EL (cell line): ENCODE results near the gene KDM4C.
"Not testable (repeated sequence)": the region's sequence is repeated elsewhere in the genome, so short reads cannot be mapped to it uniquely, and the experiment has no call there.

ENCODE experiments used
- DNase-seq: peaks from one replicate; pipeline ENCODE4 v3.0.0-alpha.2; 2016

The KDM4C gene

DNA sequence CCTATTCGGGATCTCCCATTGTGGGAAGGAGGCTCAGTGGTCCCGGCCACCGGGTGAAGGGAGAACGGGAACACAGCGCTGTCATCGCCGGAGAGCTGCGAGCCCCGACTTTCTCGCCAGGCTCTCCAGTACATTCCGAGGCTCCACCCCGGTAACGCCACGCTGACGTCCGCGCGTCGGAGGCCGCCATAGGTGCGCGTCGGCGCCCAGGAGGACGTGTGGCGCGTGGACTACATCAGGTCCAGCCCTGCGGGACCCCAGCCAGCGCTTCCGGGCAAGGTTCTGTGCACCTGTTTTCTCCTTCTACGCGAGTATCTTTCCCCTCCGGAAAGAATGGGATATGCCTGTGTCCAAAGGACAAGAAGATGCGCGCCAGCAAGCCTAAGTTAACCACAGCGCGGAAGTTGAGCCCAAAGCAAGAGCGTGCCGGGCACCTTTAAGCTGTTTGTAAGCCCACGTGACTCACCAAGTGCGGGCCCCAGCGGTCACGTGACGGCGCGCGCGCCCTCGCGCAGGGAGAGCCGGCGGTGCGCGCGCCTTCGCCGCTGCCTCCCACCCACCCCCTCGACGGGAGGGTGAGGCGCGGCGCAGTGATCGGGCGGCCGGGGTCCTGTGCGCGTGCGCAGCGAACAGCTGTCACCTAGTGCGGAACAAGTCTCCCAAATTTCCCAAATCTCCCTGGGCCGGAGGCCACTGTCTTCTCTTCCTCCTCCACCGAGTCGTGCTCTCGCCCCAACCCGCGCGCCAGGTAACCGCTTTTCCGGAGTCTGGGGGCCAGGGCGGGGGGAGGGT is at the start of gene KDM4C:
Gene KDM4C (plus strand): TSS at position 518 of the 792 bp plus-strand sequence. CDS start 35,016 bp downstream, outside the sequence.
- peak; percentile 94 for DNase-seq

DNA sequence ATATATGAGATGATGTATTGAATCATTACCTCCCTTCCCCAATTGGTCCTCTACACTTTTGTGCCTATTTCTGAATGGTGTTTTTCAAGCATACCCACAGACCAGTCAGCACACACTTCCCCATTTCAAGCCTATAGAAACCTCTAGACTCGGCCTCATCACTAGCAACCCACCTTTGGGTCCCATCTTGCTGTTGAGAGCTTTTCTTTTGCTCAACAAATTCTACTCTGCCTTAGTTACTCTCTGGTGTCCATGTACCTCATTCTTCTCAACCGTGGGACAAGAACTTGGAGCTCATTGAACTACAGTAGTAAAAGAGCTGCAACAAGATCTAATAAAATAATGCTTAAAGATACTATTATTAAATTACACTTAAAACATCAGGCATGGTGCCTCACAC is 49.0 kb upstream of the KDM4C start:
- no peak for DNase-seq

DNA sequence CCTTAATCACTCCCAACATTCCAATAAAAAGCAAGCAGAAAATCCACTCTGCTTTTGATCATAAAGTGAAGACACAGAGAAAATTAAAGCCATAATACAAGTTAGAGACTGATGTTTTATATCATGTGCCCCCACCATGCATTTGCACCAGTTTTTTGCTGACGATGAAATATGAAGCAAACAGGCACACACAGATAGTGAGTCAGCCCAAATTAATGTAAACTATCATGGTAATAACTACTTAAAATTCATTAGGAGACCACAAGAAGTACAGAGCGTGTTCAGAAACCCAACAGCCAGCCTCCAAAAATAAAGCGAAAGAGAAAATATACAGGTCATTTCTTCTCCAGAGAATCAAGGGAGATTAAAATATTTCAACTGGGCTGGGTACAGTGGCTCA is 46.4 kb upstream of the KDM4C start:
- DNase-seq: no peak

DNA sequence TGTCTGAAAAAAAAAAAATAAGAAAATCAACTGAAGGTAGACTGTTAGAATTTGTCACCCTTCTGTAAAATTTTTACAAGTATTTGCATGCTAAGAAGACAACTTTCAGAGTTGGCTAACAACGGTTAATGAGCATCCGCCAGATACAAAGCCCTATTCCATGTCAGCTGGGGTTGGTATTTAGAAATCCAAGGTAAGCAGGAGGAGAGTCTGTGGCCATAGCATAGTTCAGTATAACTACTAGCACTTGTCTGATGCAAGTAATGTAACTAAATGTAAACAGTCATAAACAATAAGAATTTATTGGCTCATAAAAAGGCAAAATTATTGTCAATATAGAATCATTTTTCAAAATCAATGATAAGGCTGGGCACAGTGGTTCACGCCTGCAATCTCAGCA is 45.7 kb upstream of the KDM4C start:
- no peak for DNase-seq

DNA sequence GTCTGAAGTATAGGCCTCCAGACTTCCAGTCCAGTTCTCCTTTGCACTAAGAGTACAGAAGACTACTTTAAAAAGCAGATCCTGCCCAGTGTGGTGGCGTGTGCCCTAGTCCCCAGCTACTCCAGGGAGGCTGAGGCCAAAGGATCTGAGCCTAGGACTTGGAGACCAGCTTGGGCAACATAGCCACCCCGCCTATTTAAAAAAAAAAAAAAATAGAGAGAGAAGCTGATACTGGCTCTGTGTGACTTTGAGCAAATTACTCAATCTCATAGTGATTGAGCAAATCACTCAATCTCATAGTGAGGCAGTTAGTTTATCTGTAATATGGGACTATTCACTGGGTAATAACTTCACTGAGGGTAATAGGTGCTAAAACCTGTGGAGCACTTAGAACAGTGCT is 43.6 kb upstream of the KDM4C start:
- no peak for DNase-seq

DNA sequence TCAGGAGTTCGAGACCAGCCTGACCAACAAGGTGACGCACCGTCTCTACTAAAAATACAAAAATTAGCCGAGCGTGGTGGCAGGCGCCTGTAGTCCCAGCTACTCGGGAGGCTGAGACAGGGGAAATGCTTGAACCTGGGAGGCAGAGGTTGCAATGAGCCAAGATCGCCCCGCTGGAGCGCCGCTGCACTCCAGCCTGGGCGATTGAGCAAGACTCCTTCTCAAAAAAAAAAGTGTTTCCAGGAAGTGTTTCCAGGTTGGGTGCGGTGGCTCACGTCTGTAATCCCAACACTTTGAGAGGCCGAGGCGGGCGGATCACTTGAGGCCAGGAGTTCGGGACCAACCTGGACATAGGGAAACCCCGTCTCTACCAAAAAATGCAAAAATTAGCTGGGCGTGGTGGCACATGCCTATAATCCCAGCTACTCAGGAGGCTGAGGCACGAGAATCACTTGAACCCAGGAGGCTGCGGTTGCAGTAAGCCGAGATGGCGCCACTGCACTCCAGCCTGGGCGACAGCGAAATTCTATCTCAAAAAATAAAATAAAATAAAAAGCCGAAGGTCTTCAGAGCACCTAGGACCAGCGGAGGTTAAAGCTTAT is 42.5 kb upstream of the KDM4C start:
- not testable (repeated sequence) for DNase-seq

DNA sequence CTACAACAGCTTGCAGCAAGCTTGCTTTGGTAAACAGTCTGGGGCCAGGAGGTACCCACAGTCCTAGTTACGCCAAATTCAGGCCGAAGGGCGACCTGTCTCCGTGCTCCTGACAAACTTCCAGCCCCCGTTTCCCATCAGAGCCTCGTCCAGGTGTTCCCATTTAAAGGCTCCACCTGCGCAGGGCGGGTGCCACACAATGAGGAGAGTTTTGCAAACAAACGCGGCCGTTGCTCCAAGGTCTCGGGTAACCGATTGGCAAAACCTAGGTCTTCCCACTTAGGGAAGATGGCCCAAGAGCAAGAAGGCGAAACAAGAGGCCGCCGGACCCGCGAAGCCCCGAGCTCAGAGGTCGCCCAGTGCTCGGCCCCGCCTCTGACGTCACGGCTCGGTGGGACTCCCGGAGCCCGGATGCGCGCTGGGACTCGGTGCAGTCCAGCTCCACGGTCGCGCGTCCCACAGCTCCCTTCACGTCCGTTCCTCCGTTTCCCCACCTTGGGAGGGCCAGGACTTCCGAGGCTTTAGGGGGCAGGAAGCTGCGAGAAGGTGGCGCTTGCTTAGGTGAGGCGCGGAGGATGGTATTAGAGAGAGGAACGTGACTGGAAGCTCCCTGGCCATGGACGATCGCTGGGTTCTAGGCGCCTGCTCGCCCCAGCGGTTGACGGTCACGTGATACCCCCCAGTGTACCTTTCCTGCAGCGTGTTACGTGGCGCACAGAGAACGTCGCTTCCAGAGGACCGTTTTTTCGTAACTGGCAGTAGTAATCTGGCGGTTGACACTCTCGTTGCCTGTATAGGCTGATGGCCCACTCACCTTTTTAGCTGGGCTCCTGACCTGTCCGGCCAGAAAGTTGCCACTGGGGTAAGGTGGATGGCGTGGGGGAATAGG is 41.8 kb upstream of the KDM4C start:
- no peak for DNase-seq

DNA sequence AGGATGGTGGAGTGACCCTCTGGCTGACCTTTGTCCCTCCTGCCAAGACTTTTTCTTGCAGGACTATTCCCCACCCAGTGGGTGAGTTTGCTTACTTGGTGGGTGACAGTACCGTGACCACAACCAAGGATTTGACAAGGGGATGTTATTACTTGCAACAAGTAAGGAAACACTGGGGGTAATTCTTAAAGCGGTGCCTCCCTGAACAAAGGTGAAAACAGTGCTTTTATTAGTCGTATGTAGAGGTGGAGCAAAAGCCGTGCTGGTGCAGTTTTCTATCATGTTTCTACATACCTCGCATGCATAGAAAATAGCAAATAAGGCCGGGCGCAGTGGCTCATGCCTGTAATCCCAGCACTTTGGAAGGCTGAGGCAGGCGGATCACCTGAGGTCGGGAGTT is 41.0 kb upstream of the KDM4C start:
- no peak for DNase-seq

DNA sequence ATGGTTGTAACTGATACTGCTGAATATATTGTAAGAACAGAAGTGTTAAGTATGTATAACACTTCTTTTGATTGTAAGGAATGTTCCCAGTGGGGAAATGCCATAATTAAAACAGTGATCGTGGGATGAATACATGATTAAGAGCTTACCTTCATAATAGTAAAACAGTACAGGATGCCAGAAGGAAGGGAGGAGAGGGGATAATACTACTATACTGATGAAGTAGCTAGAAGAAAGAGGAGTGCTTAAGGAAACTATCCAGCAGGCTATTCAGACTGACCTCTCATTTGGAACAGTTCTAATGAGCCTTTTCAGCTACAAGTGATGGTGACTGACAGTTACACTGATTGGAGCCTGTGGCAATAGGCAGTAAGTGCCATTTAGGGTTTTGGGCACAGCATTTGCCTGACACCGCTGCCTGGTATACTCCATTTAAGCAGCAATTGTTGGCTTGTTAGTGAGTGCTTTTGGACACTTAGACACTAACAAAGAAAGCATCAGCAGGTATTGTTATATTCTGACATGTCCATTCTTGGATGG is 33.8 kb upstream of the KDM4C start:
- no peak for DNase-seq

DNA sequence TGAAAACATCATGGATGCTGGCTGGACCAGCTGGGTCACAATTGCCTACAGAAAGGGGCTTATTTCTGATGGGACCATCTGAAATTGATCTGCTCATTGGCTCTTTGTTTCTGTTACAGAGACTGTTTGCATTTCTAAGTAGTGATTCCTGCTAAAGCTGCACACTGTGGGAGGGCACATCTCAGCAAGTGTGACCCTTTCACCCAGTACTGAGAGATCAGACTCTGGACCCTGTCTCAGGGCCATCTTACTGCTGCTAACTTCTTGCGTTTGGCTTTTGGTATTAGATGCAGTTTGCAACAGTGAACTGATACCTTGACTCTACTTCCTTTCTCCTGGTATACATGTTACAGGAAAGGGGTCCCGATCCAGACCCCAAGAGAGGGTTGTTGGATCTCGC is 24.5 kb upstream of the KDM4C start:
- no peak for DNase-seq

DNA sequence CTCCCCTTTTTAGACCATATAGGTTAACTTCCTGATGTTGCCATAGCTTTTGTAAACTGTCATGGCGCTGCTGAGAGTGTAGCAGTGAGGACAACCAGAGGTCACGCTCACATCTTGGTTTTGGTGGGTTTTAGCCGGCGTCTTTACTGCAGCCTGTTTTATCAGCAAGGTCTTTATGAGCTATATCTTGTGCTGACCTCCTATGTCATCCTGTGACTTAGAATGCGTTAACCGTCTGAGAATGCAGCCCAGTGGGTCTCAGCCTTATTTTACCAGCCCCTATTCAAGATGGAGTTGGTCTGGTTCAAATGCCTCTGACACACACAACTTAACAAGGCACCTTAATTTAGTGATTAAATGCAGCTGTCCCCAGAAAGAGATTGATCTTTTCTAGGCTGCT is 23.9 kb upstream of the KDM4C start:
- no peak for DNase-seq

DNA sequence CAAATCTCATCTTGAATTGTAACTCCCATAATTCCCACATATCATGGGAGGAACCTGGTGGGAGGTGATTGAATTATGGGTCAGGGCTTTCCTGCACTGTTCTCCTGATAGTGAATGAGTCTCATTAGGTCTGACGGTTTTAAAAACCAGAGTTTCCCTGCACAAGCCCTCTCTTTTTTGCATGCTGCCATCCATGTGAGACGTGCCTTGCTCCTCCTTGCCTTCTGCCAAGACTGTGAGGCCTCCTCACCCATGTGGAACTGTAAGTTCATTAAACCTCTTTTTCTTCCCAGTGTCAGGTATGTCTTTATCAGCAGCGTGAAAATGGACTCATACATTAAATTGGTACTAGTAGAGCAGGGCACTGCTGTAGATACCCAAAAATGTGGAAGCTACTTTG is 22.4 kb upstream of the KDM4C start:
- no peak for DNase-seq

DNA sequence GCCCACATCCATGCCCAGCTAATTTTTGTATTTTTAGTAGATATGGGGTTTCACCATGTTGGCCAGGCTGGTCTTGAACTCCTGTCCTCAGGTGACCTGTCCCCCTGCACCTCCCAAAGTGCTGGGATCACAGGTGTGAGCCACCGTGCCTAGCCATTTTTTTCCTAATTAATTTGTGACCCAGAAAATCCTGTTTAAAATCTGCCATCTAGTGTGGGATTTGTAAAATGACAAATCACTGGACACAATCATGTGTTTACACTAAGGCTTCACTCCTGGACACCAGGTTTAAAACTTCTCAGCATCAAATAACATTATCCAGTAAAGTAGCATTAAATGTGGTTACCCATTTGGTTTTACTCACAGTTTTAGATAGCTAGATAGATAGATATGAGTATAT is 18.6 kb upstream of the KDM4C start:
- peak; percentile 14 for DNase-seq

DNA sequence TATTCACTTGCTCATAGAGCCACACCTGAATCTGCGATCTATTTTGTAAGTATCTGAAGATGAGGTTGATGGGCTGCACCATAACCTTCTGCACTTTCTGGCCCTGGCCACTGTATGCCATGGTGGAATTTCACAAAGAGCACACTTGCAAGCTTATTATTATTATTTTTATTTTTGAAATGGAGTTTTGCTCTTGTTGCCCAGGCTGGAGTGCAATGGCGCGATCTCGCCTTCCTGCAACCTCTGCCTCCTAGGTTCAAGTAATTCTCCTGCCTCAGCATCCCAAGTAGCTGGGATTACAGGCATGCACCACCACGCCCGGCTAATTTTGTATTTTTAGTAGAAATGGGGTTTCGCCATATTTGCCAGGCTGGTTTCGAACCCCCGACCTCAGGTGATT is 8.9 kb upstream of the KDM4C start:
- not testable (repeated sequence) for DNase-seq

DNA sequence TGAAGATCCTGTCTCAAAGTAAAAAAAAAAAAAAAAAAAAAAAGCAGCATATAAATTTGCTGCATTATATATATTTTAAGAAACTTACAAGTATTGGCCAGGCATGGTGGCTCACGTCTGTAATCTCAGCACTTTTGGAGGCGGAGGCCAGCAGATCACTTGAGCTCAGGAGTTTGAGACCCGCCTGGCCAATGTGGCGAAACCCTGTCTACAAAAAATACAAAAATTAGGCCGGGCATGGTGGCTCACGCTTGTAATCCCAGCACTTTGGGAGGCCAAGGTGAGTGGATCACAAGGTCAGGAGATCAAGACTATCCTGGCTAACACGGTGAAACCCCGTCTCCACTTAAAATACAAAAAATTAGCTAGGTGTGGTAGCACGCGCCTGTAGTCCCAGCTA is 2.9 kb upstream of the KDM4C start:
- not testable (repeated sequence) for DNase-seq

DNA sequence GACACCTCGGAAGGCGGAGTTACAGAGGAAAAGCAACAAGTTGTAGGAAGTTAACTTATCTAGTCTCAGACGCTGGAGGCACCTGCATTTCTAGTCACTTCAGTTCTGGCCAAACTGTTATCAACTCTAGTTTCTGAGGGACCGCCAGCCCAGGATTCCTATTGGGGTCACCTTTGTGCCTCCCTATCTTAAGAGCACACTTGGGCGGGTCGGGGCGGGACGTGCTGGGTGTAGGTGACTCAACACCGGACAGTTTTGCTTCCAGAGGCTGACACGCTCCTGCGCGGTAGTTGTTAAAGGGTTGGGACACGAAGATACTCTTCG is 679 bp upstream of the KDM4C start:
- peak; percentile 78 for DNase-seq

DNA sequence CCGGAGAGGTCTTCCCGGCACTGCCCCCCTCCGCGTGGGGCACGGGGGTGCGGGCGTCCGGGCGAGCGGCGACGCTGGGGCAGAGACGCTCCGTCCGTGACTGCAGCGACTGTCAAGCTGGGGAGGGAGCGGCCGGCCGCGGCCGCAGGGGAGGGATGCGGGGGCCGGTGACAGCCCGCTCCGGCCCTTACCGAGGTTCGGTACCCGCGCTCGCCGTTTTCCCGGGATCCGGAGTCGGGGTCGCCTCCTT is 400 bp downstream of the KDM4C start:
- no peak for DNase-seq

DNA sequence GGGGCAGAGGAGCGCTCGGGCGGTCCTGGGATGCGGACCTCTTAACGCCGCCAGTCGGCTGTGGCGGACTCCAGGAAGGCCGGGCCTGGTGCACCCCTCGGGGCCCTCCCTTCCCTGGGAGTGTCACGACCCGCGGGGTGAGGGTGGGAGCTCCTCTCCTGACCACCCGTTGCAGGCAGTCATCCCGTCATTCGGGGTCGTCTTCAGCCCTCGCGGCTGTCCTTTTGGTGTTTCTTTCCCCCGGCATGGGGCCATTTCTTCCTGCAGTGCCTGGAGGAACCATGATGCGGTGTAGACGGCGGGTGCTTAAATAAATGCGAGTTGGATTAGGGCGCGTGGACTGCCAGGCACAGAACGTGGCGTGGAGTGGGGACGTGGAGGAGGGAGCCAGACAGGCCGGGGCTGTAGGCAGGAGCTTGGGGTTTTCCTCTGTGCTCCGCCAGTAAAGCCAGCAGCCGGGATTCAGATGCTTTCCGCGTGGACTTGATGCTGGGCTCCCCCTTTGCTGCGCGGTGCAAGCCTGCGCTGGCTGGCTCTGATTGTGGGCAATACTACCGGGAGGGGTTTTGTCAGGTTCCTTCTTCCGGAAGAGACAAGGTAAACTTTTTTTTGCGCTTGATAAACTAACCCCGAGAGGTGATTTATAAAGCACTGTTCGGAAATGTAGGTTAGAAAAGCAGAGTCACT is 868 bp downstream of the KDM4C start:
- peak; percentile 36 for DNase-seq

DNA sequence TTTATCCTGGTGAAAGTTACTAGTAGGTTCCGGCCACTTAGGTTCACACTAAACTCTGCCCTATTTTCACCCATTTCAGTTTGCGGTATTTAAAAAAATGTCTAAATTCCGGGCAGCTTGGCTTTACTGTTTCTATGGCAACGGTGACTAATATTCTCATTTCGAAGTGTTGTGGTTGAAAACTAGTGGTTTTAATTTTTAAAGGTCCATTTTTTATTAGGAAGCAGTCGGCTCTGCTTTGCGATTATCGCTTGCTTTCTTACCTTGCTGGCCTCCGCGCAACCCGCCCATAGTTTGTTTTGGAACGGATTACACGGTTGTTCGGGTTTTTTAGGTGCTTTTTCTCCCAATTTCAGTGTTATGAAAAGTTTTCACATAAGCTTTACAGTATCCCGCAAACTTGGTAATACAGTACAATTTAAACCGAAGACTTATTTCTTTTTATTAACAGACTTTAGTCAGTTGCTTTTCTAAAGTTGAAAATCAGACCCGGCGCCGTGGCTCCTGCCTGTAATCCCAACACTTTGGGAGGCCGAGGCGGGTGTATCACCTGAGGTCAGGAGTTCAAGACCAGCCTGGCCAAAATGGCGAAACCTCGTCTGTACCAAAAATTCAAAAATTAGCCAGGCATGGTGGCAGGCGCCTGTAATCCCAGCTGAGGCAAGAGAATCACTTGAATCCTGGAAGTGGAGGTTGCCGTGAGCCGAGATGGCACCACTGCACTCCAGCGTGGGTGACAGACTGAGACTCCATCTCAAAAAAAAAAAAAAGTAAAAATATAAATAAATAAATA is 1.6 kb downstream of the KDM4C start:
- peak; percentile 87 for DNase-seq

DNA sequence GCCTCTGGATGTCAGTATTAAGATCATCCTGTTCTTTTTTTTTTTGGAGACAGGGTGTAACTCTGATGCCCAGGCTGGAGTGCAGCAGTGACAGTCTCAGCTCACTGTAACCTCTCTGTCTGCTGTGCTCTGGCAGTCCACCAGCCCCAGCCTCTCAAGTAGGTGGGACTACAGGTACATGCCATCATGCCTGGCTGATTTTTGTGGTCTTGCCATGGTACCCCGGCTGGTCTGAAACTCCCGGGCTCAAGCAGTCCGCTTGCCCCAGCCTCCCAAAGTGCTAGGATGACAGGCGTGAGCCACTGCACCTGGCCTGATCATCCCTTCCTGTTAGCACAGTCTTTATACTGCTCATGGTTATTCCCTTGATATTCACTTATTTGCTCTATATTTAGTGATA is 3.5 kb downstream of the KDM4C start:
- DNase-seq: no peak

DNA sequence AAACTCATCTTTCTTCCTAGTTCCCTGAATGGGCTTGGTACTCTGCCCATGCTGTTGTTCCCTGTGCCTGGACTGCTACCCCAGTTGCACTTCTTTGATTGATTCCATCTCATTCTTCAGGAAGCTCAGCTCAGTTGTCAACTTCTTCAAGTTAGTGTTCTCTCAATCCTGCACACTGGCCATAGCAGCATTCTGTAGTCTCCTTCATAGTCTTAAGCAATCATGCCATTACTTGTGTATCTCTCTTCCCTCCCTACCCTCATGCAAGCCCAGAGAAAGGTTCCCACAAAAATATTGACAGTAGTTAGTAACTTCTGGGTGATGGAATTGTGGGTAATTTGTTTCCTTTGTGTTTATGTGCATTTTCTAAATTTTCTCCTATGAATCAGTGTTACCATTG is 5.5 kb downstream of the KDM4C start:
- no peak for DNase-seq

DNA sequence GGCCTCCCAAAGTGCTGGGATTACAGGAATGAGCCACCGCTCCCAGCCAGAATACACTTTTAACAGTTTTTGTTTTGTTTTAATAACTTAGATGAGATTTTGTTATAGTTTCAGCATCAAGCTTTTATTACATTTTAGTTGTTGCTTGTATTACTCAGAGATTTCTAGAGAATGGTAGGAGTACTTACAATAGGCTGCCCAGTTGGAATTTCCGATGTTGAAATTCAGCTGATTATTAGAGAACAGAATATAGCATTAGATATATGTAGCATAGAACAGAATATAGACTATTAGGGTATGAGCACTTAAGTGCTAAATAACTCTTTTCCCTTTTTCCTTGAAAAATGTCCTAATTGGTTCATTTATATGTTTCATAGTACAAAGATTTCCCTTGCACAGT is 6.2 kb downstream of the KDM4C start:
- no peak for DNase-seq

DNA sequence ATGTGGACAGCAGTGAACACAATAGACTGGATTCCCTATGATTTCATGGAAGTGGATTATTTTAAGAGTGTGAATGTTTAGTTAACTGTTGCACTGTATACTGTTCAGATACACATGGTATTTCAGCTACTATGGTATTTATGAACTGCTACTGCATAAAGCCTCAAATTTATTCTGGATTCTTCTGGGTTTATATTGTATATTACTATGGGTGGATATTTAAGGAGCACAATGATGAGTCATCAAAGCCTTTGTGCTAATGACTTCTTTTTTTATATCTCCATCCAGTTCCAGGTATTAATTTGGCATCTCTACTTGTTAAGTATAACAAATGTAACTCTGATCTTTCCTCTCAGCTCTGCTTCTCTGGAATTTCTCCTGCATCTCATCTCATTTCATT is 6.8 kb downstream of the KDM4C start:
- DNase-seq: no peak
